ENCODE results near the gene SLC7A4. TPM values are rescaled to one million over a fixed set of nuclear protein-coding genes. Genes with fewer than 3 reads are reported as not detected.

SLC7A4 gene
- total and polyA plus RNA-seq, 2 of the 8 experiments (the other 6 are each of a cell fraction or from before 2014, with no cell fraction given): 0.92 TPM; not detected in 1

DNA sequence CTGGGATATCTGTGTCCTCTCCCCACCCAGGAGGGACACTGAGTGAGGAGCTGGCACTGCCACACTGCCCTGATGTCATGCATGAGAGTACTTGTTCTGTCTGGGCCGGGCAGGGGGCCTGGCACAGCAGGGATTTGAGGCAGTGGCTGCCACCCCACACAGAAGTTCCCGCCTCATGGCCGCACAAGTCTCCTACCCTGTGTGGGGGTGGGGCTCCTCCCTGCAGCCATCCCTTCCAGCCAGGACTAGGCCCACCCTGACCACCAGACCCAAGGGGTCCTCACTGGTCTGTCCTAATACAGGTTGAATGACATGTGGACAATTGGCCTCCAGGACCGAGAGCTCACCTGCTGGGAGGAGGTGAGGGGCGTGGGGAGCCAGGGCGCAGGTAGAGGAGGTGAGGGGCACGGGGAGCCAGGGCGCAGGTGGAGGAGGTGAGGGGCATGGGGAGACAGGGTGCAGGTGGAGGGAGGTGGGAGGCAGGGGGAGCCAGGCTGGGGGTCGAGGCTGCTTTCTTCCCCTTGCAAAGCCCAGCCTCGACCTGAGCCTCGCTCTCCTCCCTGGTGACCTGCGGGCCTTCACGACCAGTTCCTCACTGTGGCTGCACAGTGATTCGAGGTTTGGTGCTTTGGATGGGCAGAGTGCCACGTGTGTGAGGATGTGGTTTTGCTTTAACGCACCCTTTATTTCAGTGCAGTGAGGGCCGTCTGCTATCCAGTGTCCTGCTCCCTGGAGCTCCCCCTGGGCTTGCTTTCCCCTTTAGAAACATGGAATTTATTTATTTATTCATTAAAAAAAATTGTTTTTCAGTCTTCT, 42.8 kb downstream of the SLC7A4 start (continued):
- TF ChIP-seq HDAC6 (IDR thresholded peaks at IDR 0.05; ENCODE audit: low read depth, low read length) (no peak), SIRT6 (IDR thresholded peaks at IDR 0.05; ENCODE audit: low read length) (no peak)

Measured in H1 (cell line).